HepG2 (cell line): ENCODE measurements around the gene PFN1. TPM values are rescaled to one million over a fixed set of nuclear protein-coding genes. Genes with fewer than 3 reads are reported as not detected.

Experiments
- ATAC-seq: fragments of 200-7000 bp; cut with Tn5 transposase; 3 replicates; pipeline ENCODE4 v1.9.1; 2020; ENCODE audit warnings: mild to moderate bottlenecking, moderate library complexity
- BruUV-seq: library from RNA; stranded (reverse); fragments of 400-500 nt; replicated peaks from 2 replicates; lab custom pipeline; 2021; lab: Mats Ljungman, UMichigan
- CTCF ChIA-PET: fragments of 300-600 bp; formaldehyde crosslinking; extraction: SDS; loops from one replicate; lab custom pipeline; 2021; ENCODE audit warnings: low total read pairs, inconsistent platforms, low intra/inter-chr PET ratio; lab: Yijun Ruan, JAX
- POLR2A ChIA-PET: fragments of 350-600 bp; sonication (Branson Sonifier 250); formaldehyde crosslinking; loops from one replicate; lab custom pipeline; 2020; ENCODE audit warnings: antibody characterized with exemption, inconsistent platforms; lab: Yijun Ruan, JAX
- DNase-seq: peaks from one replicate; pipeline ENCODE4 v3.0.0-alpha.2; 2015; ENCODE audit warnings: low spot score
- FAIRE-seq: peaks from 3 replicates; lab custom pipeline; 2011; peaks lifted over from hg19 to GRCh38; lab: Jason Lieb, UNC
- H2AFZ ChIP-seq: one replicate; pipeline ENCODE4 v1.6.1; 2011; ENCODE audit warnings: low read length, inconsistent platforms
- H3K27ac ChIP-seq: fragments of 300-600 bp; 3 replicates; pipeline ENCODE4 v1.8.0; 2011; ENCODE audit warnings: mixed run types, mild to moderate bottlenecking, mixed read lengths, low read length, inconsistent platforms; ENCODE audit not compliant: insufficient read depth; ENCODE audit errors: extremely low read length
- H3K27me3 ChIP-seq, 2 experiments: fragments of 200-600 bp in 1 of 2; 2 replicates in 1 of 2; 3 replicates in 1 of 2; pipeline versions ENCODE4 v1.6.0 to v1.8.0; 2011; ENCODE audit warnings: low read length in 2 of 2, mild to moderate bottlenecking in 2 of 2, moderate library complexity in 2 of 2, inconsistent platforms in 1 of 2; ENCODE audit not compliant: insufficient read depth in 2 of 2, control insufficient read depth in 1 of 2
- H3K36me3 ChIP-seq, 2 experiments: fragments of 200-600 bp in 1 of 2; replicated peaks in 1 of 2; 2 replicates in 1 of 2; 3 replicates in 1 of 2; pipeline versions ENCODE4 v1.5.1 to v1.8.0; 2011; ENCODE audit warnings: low read length in 2 of 2, inconsistent platforms in 1 of 2; ENCODE audit not compliant: insufficient read depth in 2 of 2, control insufficient read depth in 1 of 2
- H3K4me1 ChIP-seq: 2 replicates; pipeline ENCODE4 v1.5.1; 2012; ENCODE audit warnings: low read length, inconsistent platforms; ENCODE audit not compliant: insufficient read depth
- H3K4me2 ChIP-seq: 2 replicates; pipeline ENCODE4 v1.6.0; 2011; ENCODE audit warnings: low read depth, low read length, inconsistent platforms
- H3K4me3 ChIP-seq, 3 experiments: fragments of 200-600 bp in 1 of 3; sonication (generic), shearing (Covaris generic) in 1 of 3; replicated peaks in 1 of 3; 2 replicates each; pipeline ENCODE4 v1.5.1; 2011 to 2016; ENCODE audit warnings: low read length in 3 of 3, inconsistent platforms in 2 of 3, low read depth in 2 of 3, mild to moderate bottlenecking in 2 of 3, control low read depth in 1 of 3, mixed read lengths in 1 of 3; ENCODE audit not compliant: insufficient read depth in 1 of 3
- H3K79me2 ChIP-seq: one replicate; pipeline ENCODE4 v1.6.1; 2011; ENCODE audit warnings: low read length, inconsistent platforms; ENCODE audit not compliant: insufficient read depth
- H3K9ac ChIP-seq: 2 replicates; pipeline ENCODE4 v1.6.0; 2011; ENCODE audit warnings: mild to moderate bottlenecking, low read depth, low read length, inconsistent platforms; ENCODE audit not compliant: insufficient read depth
- H3K9me3 ChIP-seq: 2 replicates; pipeline ENCODE4 v1.5.1; 2012; ENCODE audit warnings: mild to moderate bottlenecking, low read length
- H4K20me1 ChIP-seq: 2 replicates; pipeline ENCODE4 v1.6.0; 2011; ENCODE audit warnings: inconsistent platforms, mild to moderate bottlenecking, low read length, moderate library complexity; ENCODE audit not compliant: insufficient read depth
- BRD4 ChIP-seq: sonication (generic); formaldehyde crosslinking; IDR thresholded peaks from 2 replicates; pipeline ENCODE4 v1.4.0; 2020; ENCODE audit warnings: missing genetic modification reagents
- CHCHD3 ChIP-seq: sonication (generic); formaldehyde crosslinking; IDR thresholded peaks from 2 replicates; pipeline ENCODE4 v1.8.0; 2022; ENCODE audit warnings: mild to moderate bottlenecking, missing genetic modification reagents, moderate library complexity
- CHD2 ChIP-seq: IDR thresholded peaks from 2 replicates; pipeline ENCODE4 v1.6.1; 2011; ENCODE audit warnings: low read depth, low read length, improper control_type of control experiment
- ELF1 ChIP-seq: sonication (generic); formaldehyde crosslinking; IDR thresholded peaks from 2 replicates; pipeline ENCODE4 v1.4.0; 2020; ENCODE audit warnings: missing genetic modification reagents
- KLF12 ChIP-seq: sonication (generic); formaldehyde crosslinking; IDR thresholded peaks from 2 replicates; pipeline ENCODE4 v1.4.0; 2020; ENCODE audit warnings: missing genetic modification reagents, borderline replicate concordance
- KMT2A ChIP-seq: sonication (generic); formaldehyde crosslinking; IDR thresholded peaks from 2 replicates; pipeline ENCODE4 v1.4.0; 2020; ENCODE audit warnings: missing genetic modification reagents
- RAD21 ChIP-seq: fragments of 450-650 bp; formaldehyde crosslinking; IDR thresholded peaks from 2 replicates; pipeline ENCODE4 v1.5.0; 2020; ENCODE audit warnings: mild to moderate bottlenecking
- TEAD3 ChIP-seq: optimal IDR thresholded peaks from 2 replicates; pipeline ENCODE3; 2016; ENCODE audit warnings: borderline replicate concordance
- ZBTB21 ChIP-seq: sonication (generic); formaldehyde crosslinking; IDR thresholded peaks from 2 replicates; pipeline ENCODE4 v1.4.0; 2020; ENCODE audit warnings: missing genetic modification reagents
- ZFYVE20 ChIP-seq: sonication (generic); formaldehyde crosslinking; IDR thresholded peaks from 2 replicates; pipeline ENCODE4 v1.8.0; 2023; ENCODE audit warnings: low read depth, mild to moderate bottlenecking, moderate library complexity, missing genetic modification reagents, borderline replicate concordance
- ZNF205 ChIP-seq: IDR thresholded peaks from 2 replicates; pipeline ENCODE4 v1.6.1; 2018; ENCODE audit warnings: missing biosample characterization, missing genetic modification reagents
- ZNF235 ChIP-seq: sonication (generic); formaldehyde crosslinking; IDR thresholded peaks from 2 replicates; pipeline ENCODE4 v1.8.1; 2023; ENCODE audit warnings: mild to moderate bottlenecking, missing genetic modification reagents, borderline replicate concordance
- ZNF329 ChIP-seq: sonication (generic); formaldehyde crosslinking; IDR thresholded peaks from 2 replicates; pipeline ENCODE4 v1.9.0; 2021; ENCODE audit warnings: low read depth, mild to moderate bottlenecking, missing genetic modification reagents
- WGBS: methylation state at CpG from one replicate; pipeline ENCODE4 v1.1.6; 2017; ENCODE audit warnings: low lambda C conversion rate; 5-methylcytosine and 5-hydroxymethylcytosine counted together
- in situ Hi-C: cut with HindIII; loops from 2 replicates; pipeline ENCODE4 v1.10.0; 2017; ENCODE audit warnings: low pct_unique_long_range_greater_than_20kb; ENCODE audit not compliant: extremely low pct_ligation_motif_present
- intact Hi-C: fragments of 100-400 bp; cut with micrococcal nuclease; formaldehyde crosslinking; loops from one replicate; pipeline ENCODE4 v1.10.0; 2022; ENCODE audit not compliant: unreplicated experiment
- polyA plus RNA-seq, 8 experiments: library from polyadenylated mRNA; depleted of rRNA in 3 of 8; stranded (reverse) in 7 of 8; unstranded in 1 of 8; fragments of >200 nt; fragmentation: Illumina TruSeq in 4 of 8; extraction: Trizol in 4 of 8; gene quantifications; 2 replicates each; pipeline versions ENCODE4 v1.2.1 to v1.2.3, GENCODE V29; 2011 to 2016; ENCODE audit warnings: low read depth in 4 of 8, missing spikeins in 1 of 8, mixed read lengths in 1 of 8; ENCODE audit not compliant: insufficient read depth in 1 of 8
- total RNA-seq, 5 experiments: library from RNA; depleted of rRNA; stranded (reverse); fragments of >200 nt; fragmentation: Illumina TruSeq; extraction: Trizol; gene quantifications; 2 replicates each; pipeline ENCODE4 v1.2.3, GENCODE V29; 2016; ENCODE audit warnings: low read depth in 1 of 5
- TF ChIP-seq, protein P1 (sequence below): sonication (generic); formaldehyde crosslinking; IDR thresholded peaks from 2 replicates; pipeline ENCODE4 v1.5.0; 2020; ENCODE audit warnings: missing genetic modification reagents
- TF ChIP-seq, protein P2 (sequence below), 2 experiments: sonication (generic) in 1 of 2; formaldehyde crosslinking in 1 of 2; IDR thresholded peaks; 2 replicates each; pipeline versions ENCODE4 v1.4.0 to v1.6.1; 2016 to 2020; ENCODE audit warnings: borderline replicate concordance in 1 of 2, low read depth in 1 of 2, mild to moderate bottlenecking in 1 of 2, missing genetic modification reagents in 1 of 2
- TF ChIP-seq, protein P3 (sequence below): sonication (generic); formaldehyde crosslinking; IDR thresholded peaks from 2 replicates; pipeline ENCODE4 v1.8.1; 2023; ENCODE audit warnings: missing genetic modification reagents, mild to moderate bottlenecking, borderline replicate concordance
- TF ChIP-seq, protein P4 (sequence below): IDR thresholded peaks from 2 replicates; pipeline ENCODE4 v1.6.1; 2016

PFN1 gene
- total and polyA plus RNA-seq, 2 of the 13 experiments (the other 11 are each of a cell fraction or from before 2014, with no cell fraction given): 494 to 613 TPM

DNA sequence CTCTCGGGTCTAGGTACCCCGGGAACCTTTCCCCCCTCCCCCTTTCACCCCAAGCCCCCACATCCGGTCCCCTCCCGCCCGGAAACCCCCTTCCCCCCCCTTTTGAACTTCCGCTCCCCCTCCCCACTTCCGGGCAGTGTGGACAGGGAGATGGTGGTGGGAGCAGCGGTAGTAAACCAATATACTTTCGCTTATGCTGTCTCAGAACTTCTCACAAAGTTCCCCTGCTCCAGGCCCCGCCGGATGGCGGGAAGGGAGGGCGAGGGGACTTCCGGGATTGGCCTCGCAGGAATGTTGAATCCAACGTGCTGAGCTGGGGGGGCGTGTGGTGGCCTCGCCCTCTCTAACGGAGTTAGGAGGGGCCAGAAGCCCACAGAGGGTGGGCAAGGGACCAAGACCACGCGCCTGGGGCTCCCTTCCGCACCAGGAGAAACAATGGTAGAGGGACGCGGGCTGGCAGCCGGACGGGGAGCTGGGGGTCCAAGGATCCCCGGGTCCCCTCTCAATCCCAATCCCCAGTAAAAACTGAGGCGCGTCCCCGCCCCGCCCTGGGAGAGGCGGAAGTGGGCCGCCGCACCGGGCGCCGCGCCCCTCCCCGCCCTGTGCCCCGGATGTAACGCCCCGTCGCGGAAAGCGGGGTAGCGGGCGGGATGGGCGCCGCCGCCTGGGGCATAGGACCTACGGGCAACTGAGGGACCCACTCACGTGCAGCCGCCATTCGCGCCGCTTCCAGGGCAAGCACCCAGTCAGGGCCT, 742 bp downstream of the PFN1 start:
- Histone ChIP-seq H3K36me3 (peaks cover 16 to 37% of the 10 kb centered on the region in 2 experiments), H3K27me3 (no peaks in the 10 kb centered on the region; a peak in 1 of 5 replicates), H3K27ac (peak overlapping the region; percentile 99), H3K4me3 (peak overlapping the region; percentile 93 to 100 (median 100)), H3K79me2 (peaks cover 49% of the 10 kb centered on the region), H3K4me1 (peaks cover 47% of the 10 kb centered on the region), H3K9me3 (no peaks in the 10 kb centered on the region), H2AFZ (no peak overlapping the region), H4K20me1 (peaks cover 33% of the 10 kb centered on the region), H3K4me2 (peak overlapping the region; percentile 96), H3K9ac (peak overlapping the region; percentile 99)
- BruUV-seq: no TSS peak
- CTCF ChIA-PET: no interaction called here
- in situ Hi-C loops (no loop called here), intact Hi-C loops (no loop called here)
- FAIRE-seq: no peak
- POLR2A ChIA-PET: interaction anchor here (0.9 to 10.0 kb wide), 7 partner anchors 8 to 53 kb away, joined by 3 to 273 read pairs (median 9); partner anchors contain the start of genes INCA1, KIF1C, RNF167 and SLC25A11
- peak; percentile 50 for DNase-seq
- 1% methylated on average over 15 of the region's 56 CpGs for WGBS
- peak; percentile 8 for ATAC-seq
- TF ChIP-seq ZNF329 (CRISPR knock-in tag): no peak
- TF ChIP-seq KMT2A (CRISPR knock-in tag): no peak
- TF ChIP-seq BRD4: peak; percentile 31; the same call in 1 of the 2 replicates
- TF ChIP-seq ZBTB21 (CRISPR knock-in tag): no peak
- 0 out of 2 replicates have a peak, but pooled peaks have one; percentile 16 for TF ChIP-seq ZNF205 (CRISPR knock-in tag)
- no peak for TF ChIP-seq CHD2
- TF ChIP-seq, protein P1, sequence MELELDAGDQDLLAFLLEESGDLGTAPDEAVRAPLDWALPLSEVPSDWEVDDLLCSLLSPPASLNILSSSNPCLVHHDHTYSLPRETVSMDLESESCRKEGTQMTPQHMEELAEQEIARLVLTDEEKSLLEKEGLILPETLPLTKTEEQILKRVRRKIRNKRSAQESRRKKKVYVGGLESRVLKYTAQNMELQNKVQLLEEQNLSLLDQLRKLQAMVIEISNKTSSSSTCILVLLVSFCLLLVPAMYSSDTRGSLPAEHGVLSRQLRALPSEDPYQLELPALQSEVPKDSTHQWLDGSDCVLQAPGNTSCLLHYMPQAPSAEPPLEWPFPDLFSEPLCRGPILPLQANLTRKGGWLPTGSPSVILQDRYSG (CRISPR knock-in tag): 0 out of 2 replicates have a peak, but pooled peaks have one; percentile 11
- TF ChIP-seq ZNF235 (CRISPR knock-in tag): peak; percentile 43; the same call in 1 of the 2 replicates
- TF ChIP-seq TEAD3 (CRISPR knock-in tag): peak; percentile 13
- TF ChIP-seq, protein P2, sequence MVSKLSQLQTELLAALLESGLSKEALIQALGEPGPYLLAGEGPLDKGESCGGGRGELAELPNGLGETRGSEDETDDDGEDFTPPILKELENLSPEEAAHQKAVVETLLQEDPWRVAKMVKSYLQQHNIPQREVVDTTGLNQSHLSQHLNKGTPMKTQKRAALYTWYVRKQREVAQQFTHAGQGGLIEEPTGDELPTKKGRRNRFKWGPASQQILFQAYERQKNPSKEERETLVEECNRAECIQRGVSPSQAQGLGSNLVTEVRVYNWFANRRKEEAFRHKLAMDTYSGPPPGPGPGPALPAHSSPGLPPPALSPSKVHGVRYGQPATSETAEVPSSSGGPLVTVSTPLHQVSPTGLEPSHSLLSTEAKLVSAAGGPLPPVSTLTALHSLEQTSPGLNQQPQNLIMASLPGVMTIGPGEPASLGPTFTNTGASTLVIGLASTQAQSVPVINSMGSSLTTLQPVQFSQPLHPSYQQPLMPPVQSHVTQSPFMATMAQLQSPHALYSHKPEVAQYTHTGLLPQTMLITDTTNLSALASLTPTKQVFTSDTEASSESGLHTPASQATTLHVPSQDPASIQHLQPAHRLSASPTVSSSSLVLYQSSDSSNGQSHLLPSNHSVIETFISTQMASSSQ (IDR thresholded peaks at IDR 0.05; ENCODE audit: low read depth): no peak
- TF ChIP-seq, protein P2 (CRISPR knock-in tag; IDR thresholded peaks at IDR 0.05; ENCODE audit: borderline replicate concordance): no peak
- TF ChIP-seq CHCHD3 (CRISPR knock-in tag): peak; percentile 90; the same call in 1 of the 2 replicates
- peak; percentile 67 for TF ChIP-seq KLF12
- TF ChIP-seq, protein P3, sequence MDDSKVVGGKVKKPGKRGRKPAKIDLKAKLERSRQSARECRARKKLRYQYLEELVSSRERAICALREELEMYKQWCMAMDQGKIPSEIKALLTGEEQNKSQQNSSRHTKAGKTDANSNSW (CRISPR knock-in tag): 0 out of 2 replicates have a peak, but pooled peaks have one; percentile 17
- TF ChIP-seq RAD21 (CRISPR knock-in tag): 0 out of 2 replicates have a peak, but pooled peaks have one; percentile 10
- TF ChIP-seq ELF1: peak; percentile 78
- TF ChIP-seq, protein P4, sequence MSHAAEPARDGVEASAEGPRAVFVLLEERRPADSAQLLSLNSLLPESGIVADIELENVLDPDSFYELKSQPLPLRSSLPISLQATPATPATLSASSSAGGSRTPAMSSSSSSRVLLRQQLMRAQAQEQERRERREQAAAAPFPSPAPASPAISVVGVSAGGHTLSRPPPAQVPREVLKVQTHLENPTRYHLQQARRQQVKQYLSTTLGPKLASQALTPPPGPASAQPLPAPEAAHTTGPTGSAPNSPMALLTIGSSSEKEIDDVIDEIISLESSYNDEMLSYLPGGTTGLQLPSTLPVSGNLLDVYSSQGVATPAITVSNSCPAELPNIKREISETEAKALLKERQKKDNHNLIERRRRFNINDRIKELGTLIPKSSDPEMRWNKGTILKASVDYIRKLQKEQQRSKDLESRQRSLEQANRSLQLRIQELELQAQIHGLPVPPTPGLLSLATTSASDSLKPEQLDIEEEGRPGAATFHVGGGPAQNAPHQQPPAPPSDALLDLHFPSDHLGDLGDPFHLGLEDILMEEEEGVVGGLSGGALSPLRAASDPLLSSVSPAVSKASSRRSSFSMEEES: no peak
- no peak; the same call in 1 of the 2 replicates for TF ChIP-seq ZFYVE20 (CRISPR knock-in tag)
